Spleen (tissue), 11 donors: ENCODE data around the gene RNF141. TPM values are rescaled to one million over a fixed set of nuclear protein-coding genes. Genes with fewer than 3 reads are reported as not detected.

ENCODE experiments used
- DNase-seq: peaks from one replicate; pipeline ENCODE4 v3.0.0-alpha.2; 2020
- H3K27ac ChIP-seq, 8 donors: fragments of 200-600 bp; sonication (generic) in 7 of 8; 1 replicate in 4 of 8; 2 replicates in 4 of 8; pipeline versions ENCODE4 v1.5.0 to v1.8.0; 2016 to 2021; ENCODE audit warnings: inconsistent platforms in 4 of 8, mild to moderate bottlenecking in 4 of 8, moderate library complexity in 1 of 8
- H3K27me3 ChIP-seq, 7 donors: fragments of 200-600 bp; sonication (generic) in 6 of 7; replicated peaks in 1 of 7; 1 replicate in 4 of 7; 2 replicates in 3 of 7; pipeline versions ENCODE4 v1.5.0 to v1.8.0; 2016 to 2021; ENCODE audit warnings: inconsistent platforms in 3 of 7, mild to moderate bottlenecking in 1 of 7
- H3K36me3 ChIP-seq, 6 donors: fragments of 200-600 bp; sonication (generic) in 5 of 6; 1 replicate in 4 of 6; 2 replicates in 2 of 6; pipeline versions ENCODE4 v1.5.0 to v1.8.0; 2016 to 2021; ENCODE audit warnings: inconsistent platforms in 2 of 6
- H3K4me1 ChIP-seq, 6 donors: fragments of 200-600 bp; sonication (generic) in 5 of 6; 1 replicate in 3 of 6; 2 replicates in 3 of 6; pipeline versions ENCODE4 v1.5.0 to v1.8.0; 2016 to 2021; ENCODE audit warnings: inconsistent platforms in 3 of 6
- H3K4me3 ChIP-seq, 8 donors: fragments of 200-600 bp; sonication (generic) in 7 of 8; 1 replicate in 4 of 8; 2 replicates in 4 of 8; pipeline versions ENCODE4 v1.5.0 to v1.8.0; 2016 to 2021; ENCODE audit warnings: inconsistent platforms in 4 of 8, mild to moderate bottlenecking in 4 of 8, moderate library complexity in 2 of 8
- H3K9me3 ChIP-seq, 8 donors: fragments of 200-600 bp; sonication (generic) in 7 of 8; 1 replicate in 4 of 8; 2 replicates in 4 of 8; pipeline versions ENCODE4 v1.5.0 to v1.8.0; 2016 to 2021; ENCODE audit warnings: inconsistent platforms in 4 of 8
- CTCF ChIP-seq, 11 experiments: fragments of 200-600 bp in 7 of 11; fragments of 450-650 bp in 4 of 11; sonication (generic) in 4 of 11; IDR thresholded peaks in 8 of 11; conservative IDR thresholded peaks in 3 of 11; 1 replicate in 7 of 11; 2 replicates in 4 of 11; pipeline versions ENCODE4 v1.4.0 to v1.8.0; 2016 to 2021; ENCODE audit warnings: antibody characterized with exemption in 11 of 11, inconsistent platforms in 4 of 11, mild to moderate bottlenecking in 1 of 11
- POLR2A ChIP-seq, 3 donors: fragments of 450-650 bp; IDR thresholded peaks; one replicate each; pipeline ENCODE4 v1.5.1; 2017; ENCODE audit warnings: antibody characterized with exemption in 3 of 3, mild to moderate bottlenecking in 1 of 3
- POLR2AphosphoS5 ChIP-seq, 3 donors: sonication (generic); formaldehyde crosslinking; IDR thresholded peaks; one replicate each; pipeline ENCODE4 v1.5.1; 2017; ENCODE audit warnings: antibody characterized with exemption in 3 of 3
- WGBS, 5 donors: extraction: QIAGEN DNeasy Blood & Tissue Kit in 3 of 5; methylation state at CpG; one replicate each; pipeline versions ENCODE4 v1.1.5 to v1.1.7; 2013 to 2018; 5-methylcytosine and 5-hydroxymethylcytosine counted together
- intact Hi-C: fragments of 100-400 bp; cut with DNase I; formaldehyde crosslinking; loops from one replicate; pipeline ENCODE4 v1.15.0; 2023; ENCODE audit warnings: low total_unique reads
- polyA plus RNA-seq, 3 donors: library from polyadenylated mRNA; stranded (reverse); fragments of 200-250 nt; gene quantifications; one replicate each; pipeline ENCODE4 v1.2.1, GENCODE V29; 2013
- total RNA-seq, 7 donors: library from RNA; depleted of rRNA in 3 of 7; stranded (reverse); fragments of >200 nt in 3 of 7; fragmentation: NEBNext Ultra II Directional in 4 of 7; extraction: Animal tissue kit (Norgen Biotek cat#: 25700) in 4 of 7; gene quantifications; one replicate each; pipeline versions ENCODE4 v1.1.0 to v1.2.1, GENCODE V29; 2016 to 2021
- donor health status: healthy with polysubstance abuse.
- donor health status: DM: no; HTN: no; CAD: no; lungs with moderate emphysema.
- donor health status: DM: no; HTN: no; CAD: no.
- donor health status: Bipolar disorder and iron deficiency.
- donor health status: healthy.
- donor health status: DM: no; HTN: no; CAD: no.
- donor health status: DM: yes; HTN: yes; CAD: no.

RNF141 gene
- total and polyA plus RNA-seq, 10 donors = 13.3 to 86.2 (median 48.8) TPM

- DNase-seq = no peak
- WGBS, 5 donors = 70 to 86% (median 78%) methylated on average over 2 of the region's 2 CpGs
- H3K27me3 ChIP-seq = no peaks in the 10 kb centered on the region
- peak overlapping the region; percentile 3 to 62 (median 26) for H3K4me3 ChIP-seq
- H3K9me3 ChIP-seq = no peaks in the 10 kb centered on the region
- peaks cover 0 to 20% (median 0%) of the 10 kb centered on the region in 6 donors for H3K36me3 ChIP-seq
- peak overlapping the region in 7 of 8 donors; percentile 72 to 86 (median 80) for H3K27ac ChIP-seq
- no peak for TF ChIP-seq POLR2A (IDR thresholded peaks at IDR 0.05)
- no peak for TF ChIP-seq CTCF (IDR thresholded peaks at IDR 0.05 in 8 of 11, conservative IDR thresholded peaks at IDR 0.05 in 3 of 11)
- no peak for TF ChIP-seq POLR2AphosphoS5 (IDR thresholded peaks at IDR 0.05)
- intact Hi-C loops = loop anchor here (10.0 kb wide), 1 partner anchor 77 kb away; no protein-coding TSS in a partner anchor
- H3K4me1 ChIP-seq = peaks cover 0 to 59% (median 27%) of the 10 kb centered on the region in 6 donors
Measured at GRCh38 chr11:10567446-10567845, 26.5 kb upstream of the RNF141 start.

GRCh38 chr11:10566257-10566957, 25.4 kb upstream of the RNF141 start:
- no peaks in the 10 kb centered on the region for H3K9me3 ChIP-seq
- H3K27ac ChIP-seq = peak overlapping the region in 7 of 8 donors; percentile 72 to 86 (median 80)
- 59 to 79% (median 65%) methylated on average over 6 of the region's 6 CpGs for WGBS, 5 donors
- DNase-seq = no peak
- no peak for TF ChIP-seq CTCF (IDR thresholded peaks at IDR 0.05 in 8 of 11, conservative IDR thresholded peaks at IDR 0.05 in 3 of 11)
- TF ChIP-seq POLR2AphosphoS5 (IDR thresholded peaks at IDR 0.05) = no peak
- no peak for TF ChIP-seq POLR2A (IDR thresholded peaks at IDR 0.05)
- H3K36me3 ChIP-seq = peaks cover 0 to 30% (median 0%) of the 10 kb centered on the region in 6 donors
- peaks cover 0 to 64% (median 30%) of the 10 kb centered on the region in 6 donors for H3K4me1 ChIP-seq
- H3K27me3 ChIP-seq = no peaks in the 10 kb centered on the region
- intact Hi-C loops = loop anchor here (10.0 kb wide), 1 partner anchor 78 kb away; no protein-coding TSS in a partner anchor
- peak overlapping the region; percentile 2 to 62 (median 26) for H3K4me3 ChIP-seq

GRCh38 chr11:10565493-10565892, 24.5 kb upstream of the RNF141 start:
- H3K27me3 ChIP-seq = no peaks in the 10 kb centered on the region
- H3K27ac ChIP-seq = peak overlapping the region in 6 of 8 donors; percentile 72 to 84 (median 80)
- no peaks in the 10 kb centered on the region for H3K9me3 ChIP-seq
- H3K36me3 ChIP-seq = peaks cover 0 to 39% (median 0%) of the 10 kb centered on the region in 6 donors
- DNase-seq = no peak
- TF ChIP-seq POLR2AphosphoS5 (IDR thresholded peaks at IDR 0.05) = no peak
- no peak for TF ChIP-seq POLR2A (IDR thresholded peaks at IDR 0.05)
- no peak for TF ChIP-seq CTCF (IDR thresholded peaks at IDR 0.05 in 8 of 11, conservative IDR thresholded peaks at IDR 0.05 in 3 of 11)
- H3K4me1 ChIP-seq = peaks cover 0 to 64% (median 30%) of the 10 kb centered on the region in 6 donors
- intact Hi-C loops = loop anchor here (10.0 kb wide), 1 partner anchor 79 kb away; no protein-coding TSS in a partner anchor
- H3K4me3 ChIP-seq = peak overlapping the region in 5 of 8 donors; percentile 21 to 62 (median 37)
- 63 to 81% (median 79%) methylated on average over 4 of the region's 4 CpGs for WGBS, 5 donors
